ENCODE data around the gene FEM1B.

The FEM1B gene

DNA sequence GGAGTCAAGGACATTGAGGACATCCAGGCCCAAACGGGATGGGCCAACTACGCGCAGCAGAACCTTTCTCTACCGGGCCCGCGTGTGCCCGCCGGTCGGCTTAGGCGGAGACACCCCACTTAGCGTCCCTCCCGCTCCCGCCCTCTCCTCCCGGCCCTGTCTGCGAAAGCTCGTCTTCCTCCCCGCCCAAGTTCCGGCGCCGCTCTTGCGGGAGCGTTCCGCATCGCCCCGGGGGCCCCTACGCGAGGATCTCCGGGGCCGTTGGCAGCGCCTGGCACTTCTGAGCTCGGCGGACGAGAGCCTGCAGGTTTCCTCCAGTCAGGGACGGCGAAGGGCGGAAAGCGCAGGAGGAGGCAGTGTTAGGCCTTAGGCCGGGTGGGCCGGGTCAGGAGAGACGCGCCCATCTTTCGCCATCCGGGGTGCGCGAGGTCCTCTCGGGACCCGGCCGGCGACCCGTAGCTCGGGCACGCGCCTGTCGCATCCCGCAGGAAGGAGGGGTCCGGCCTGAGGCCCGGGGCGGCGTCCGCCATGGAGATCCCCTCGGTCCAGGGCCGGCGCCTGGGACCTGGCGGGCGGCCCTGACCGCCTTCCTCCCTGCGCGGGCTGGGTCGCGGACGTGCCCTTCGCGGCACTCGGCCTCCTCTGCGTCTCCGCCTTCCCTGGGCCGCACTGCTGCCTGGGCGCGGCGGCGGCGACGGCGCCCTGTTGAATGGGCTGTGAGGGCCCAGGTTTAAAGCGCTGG is at the start of gene FEM1B:
Gene FEM1B, plus strand, starts transcription at position 143 of the 742 bp plus-strand sequence. CDS start 673 bp downstream, outside the sequence.
- peak; percentile 75 for DNase-seq (ENCODE audit: low read depth)
- peak within 1 kb of the TSS; percentile 83 for H3K4me3 ChIP-seq (ENCODE audit: low read depth, low read length)
- TF ChIP-seq, protein P1, sequence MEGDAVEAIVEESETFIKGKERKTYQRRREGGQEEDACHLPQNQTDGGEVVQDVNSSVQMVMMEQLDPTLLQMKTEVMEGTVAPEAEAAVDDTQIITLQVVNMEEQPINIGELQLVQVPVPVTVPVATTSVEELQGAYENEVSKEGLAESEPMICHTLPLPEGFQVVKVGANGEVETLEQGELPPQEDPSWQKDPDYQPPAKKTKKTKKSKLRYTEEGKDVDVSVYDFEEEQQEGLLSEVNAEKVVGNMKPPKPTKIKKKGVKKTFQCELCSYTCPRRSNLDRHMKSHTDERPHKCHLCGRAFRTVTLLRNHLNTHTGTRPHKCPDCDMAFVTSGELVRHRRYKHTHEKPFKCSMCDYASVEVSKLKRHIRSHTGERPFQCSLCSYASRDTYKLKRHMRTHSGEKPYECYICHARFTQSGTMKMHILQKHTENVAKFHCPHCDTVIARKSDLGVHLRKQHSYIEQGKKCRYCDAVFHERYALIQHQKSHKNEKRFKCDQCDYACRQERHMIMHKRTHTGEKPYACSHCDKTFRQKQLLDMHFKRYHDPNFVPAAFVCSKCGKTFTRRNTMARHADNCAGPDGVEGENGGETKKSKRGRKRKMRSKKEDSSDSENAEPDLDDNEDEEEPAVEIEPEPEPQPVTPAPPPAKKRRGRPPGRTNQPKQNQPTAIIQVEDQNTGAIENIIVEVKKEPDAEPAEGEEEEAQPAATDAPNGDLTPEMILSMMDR (IDR thresholded peaks at IDR 0.05; ENCODE audit: low read depth, low read length, missing control alignments): peak; percentile 34
- in situ Hi-C loops (cut with HindIII; ENCODE audit: low sequenced_read_pairs): no loop called here

DNA sequence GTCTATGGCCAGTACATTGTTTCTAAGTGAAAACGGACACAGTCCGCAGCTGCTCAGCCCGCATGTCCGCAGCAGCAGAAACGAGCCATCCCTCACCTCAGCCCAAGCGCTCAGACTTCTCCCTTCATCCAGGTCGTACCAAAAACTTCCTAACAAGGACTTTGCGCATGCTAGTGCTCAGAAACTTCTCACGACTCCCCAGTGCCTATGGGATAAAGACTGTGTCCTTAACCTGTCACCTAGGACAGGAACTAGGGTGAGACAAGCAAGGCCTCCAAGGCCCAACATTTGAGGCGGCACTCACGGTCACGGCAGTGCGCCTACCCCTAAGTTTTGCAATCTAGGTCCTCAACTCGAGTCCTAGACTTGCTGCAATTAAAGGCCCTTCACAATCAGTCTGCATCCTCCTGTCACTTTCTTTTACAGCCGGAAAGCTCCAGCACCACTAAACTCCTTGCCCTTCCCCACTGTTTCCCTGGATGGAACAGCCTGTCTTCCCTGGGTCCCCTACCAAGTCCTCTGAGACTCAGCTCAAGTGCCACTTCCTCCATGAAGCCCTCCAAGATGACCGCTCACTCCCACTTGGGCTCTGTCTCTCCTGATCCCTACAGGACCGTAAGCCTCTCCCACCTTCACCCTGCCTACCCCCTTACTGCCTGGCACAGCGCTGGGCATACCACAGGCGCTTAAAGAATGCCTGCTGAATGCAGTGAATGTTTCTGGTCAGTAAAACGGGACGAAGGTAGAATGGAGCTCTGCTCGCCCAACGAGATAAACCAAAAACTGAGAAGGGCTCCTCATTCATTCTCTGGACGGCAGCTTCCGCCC is 49.2 kb upstream of the FEM1B start:
- in situ Hi-C loops (cut with HindIII; ENCODE audit: low sequenced_read_pairs): no loop called here
- TF ChIP-seq, protein P1 (IDR thresholded peaks at IDR 0.05; ENCODE audit: low read depth, low read length, missing control alignments): no peak
- no peak for DNase-seq (ENCODE audit: low read depth)

DNA sequence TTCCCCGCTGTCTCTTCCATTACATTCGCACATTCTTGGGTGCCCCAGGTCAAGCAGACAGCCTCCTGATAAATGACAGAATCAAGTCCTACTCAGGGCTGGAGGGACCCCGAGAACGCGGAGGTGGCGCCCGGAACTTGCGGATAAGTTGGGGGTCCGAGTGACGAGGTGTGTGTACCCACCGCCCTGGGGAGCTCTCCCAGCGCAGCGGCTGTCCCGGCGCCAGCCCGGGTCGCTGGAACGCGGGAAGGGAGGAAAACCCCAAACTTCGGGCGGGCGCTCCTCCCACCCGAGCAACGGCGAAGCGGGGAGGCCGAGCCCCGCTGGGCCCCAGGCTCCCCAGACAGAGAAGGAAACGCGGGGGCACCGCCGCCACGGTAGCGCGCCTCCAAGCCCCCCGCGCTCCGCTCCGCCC is 48.6 kb upstream of the FEM1B start:
- DNase-seq (ENCODE audit: low read depth): no peak
- TF ChIP-seq, protein P1 (IDR thresholded peaks at IDR 0.05; ENCODE audit: low read depth, low read length, missing control alignments): no peak
- peak overlapping the region; percentile 81 for H3K4me3 ChIP-seq (ENCODE audit: low read depth, low read length)
- in situ Hi-C loops (cut with HindIII; ENCODE audit: low sequenced_read_pairs): no loop called here

More for the DNA sequence above, 49.2 kb upstream of the FEM1B start:
- peak overlapping the region; percentile 81 for H3K4me3 ChIP-seq (ENCODE audit: low read depth, low read length)

- in situ Hi-C loops (cut with HindIII; ENCODE audit: low sequenced_read_pairs): no loop called here
- H3K4me3 ChIP-seq (ENCODE audit: low read depth, low read length): peak within 1 kb of the TSS; percentile 81
- DNase-seq (ENCODE audit: low read depth): peak; percentile 32
- TF ChIP-seq, protein P1 (IDR thresholded peaks at IDR 0.05; ENCODE audit: low read depth, low read length, missing control alignments): no peak
Observed at GRCh38 chr15:68229386-68230156, 48.0 kb upstream of the FEM1B start, which contains the start of gene CLN6. Gene CLN6, minus strand, starts transcription at chr15:68229728. Its CDS starts 144 bp downstream, at chr15:68229584.

- H3K4me3 ChIP-seq (ENCODE audit: low read depth, low read length): peak overlapping the region; percentile 81
- no peak for DNase-seq (ENCODE audit: low read depth)
- TF ChIP-seq, protein P1 (IDR thresholded peaks at IDR 0.05; ENCODE audit: low read depth, low read length, missing control alignments): no peak
- in situ Hi-C loops (cut with HindIII; ENCODE audit: low sequenced_read_pairs): no loop called here
Observed at GRCh38 chr15:68230157-68231100, 47.1 kb upstream of the FEM1B start.

Data from astrocyte of the cerebellum (primary cell).